ENCODE results near the gene ZNF655. TPM values are rescaled to one million over a fixed set of nuclear protein-coding genes. Genes with fewer than 3 reads are reported as not detected.
A peak's percentile ranks its signal among the peaks of the same experiment; 100 is the strongest.

Gene ZNF655
- polyA plus RNA-seq (2011; rRNA removed) (47.2 and 56.4 TPM in 2 replicates), polyA minus RNA-seq (2011; rRNA and poly(A)+ RNA removed) (50.5 and 52.5 TPM in 2 replicates)

- DNase-seq (ENCODE audit: low read depth): no peak
- CTCF ChIA-PET: interaction anchor here (1.1 kb wide), 1 partner anchor 58 kb away, joined by 4 read pairs; the partner anchor contains the start of gene ZSCAN25
- POLR2A ChIA-PET: interaction anchor here (0.6 to 0.9 kb wide), 2 partner anchors 18 to 54 kb away, joined by 4 to 5 read pairs; partner anchors contain the start of gene ZKSCAN5
Measured at GRCh38 chr7:99558306-99559174, at the start of gene ZNF655. TSS of gene ZNF655 (plus strand) at chr7:99558642. CDS start at chr7:99560560, 1,918 bp downstream.

GRCh38 chr7:99514050-99514449, 44.4 kb upstream of the ZNF655 start:
- ChIA-PET POLR2A (no interaction called here), CTCF (no interaction called here)
- Histone ChIP-seq H3K4me3 (ENCODE audit: low read depth, low read length) (no peak overlapping the region), H3K27me3 (ENCODE audit: control insufficient read depth, insufficient read depth, low read length) (no peaks in the 10 kb centered on the region), H3K36me3 (ENCODE audit: control insufficient read depth, insufficient read depth, low read length) (peaks cover 13% of the 10 kb centered on the region)
- no peak for TF ChIP-seq CTCF (IDR thresholded peaks at IDR 0.05; ENCODE audit: insufficient read depth, low read depth, low read length)
- DNase-seq (ENCODE audit: low read depth): no peak

More at GRCh38 chr7:99558306-99559174, at the start of gene ZNF655:
- Histone ChIP-seq H3K36me3 (ENCODE audit: control insufficient read depth, insufficient read depth, low read length) (peaks cover 17% of the 10 kb centered on the region), H3K4me3 (ENCODE audit: low read depth, low read length) (peak within 1 kb of the TSS; percentile 95), H3K27me3 (ENCODE audit: control insufficient read depth, insufficient read depth, low read length) (no peaks in the 10 kb centered on the region)
- TF ChIP-seq CTCF (IDR thresholded peaks at IDR 0.05; ENCODE audit: insufficient read depth, low read depth, low read length): no peak

- ChIA-PET CTCF (interaction anchor here (0.7 to 1.4 kb wide), 2 partner anchors 12 to 1141 kb away, joined by 3 to 5 read pairs; no protein-coding TSS in a partner anchor), POLR2A (no interaction called here)
- TF ChIP-seq CTCF (IDR thresholded peaks at IDR 0.05; ENCODE audit: insufficient read depth, low read depth, low read length): no peak
- Histone ChIP-seq H3K4me3 (ENCODE audit: low read depth, low read length) (no peak overlapping the region), H3K27me3 (ENCODE audit: control insufficient read depth, insufficient read depth, low read length) (no peaks in the 10 kb centered on the region), H3K36me3 (ENCODE audit: control insufficient read depth, insufficient read depth, low read length) (peaks cover 16% of the 10 kb centered on the region)
- no peak for DNase-seq (ENCODE audit: low read depth)
Measured at GRCh38 chr7:99521399-99521798, 37.0 kb upstream of the ZNF655 start.

- DNase-seq (ENCODE audit: low read depth): no peak
- ChIA-PET CTCF (interaction anchor here (0.7 to 1.2 kb wide), 5 partner anchors 9 to 389 kb away, joined by 3 to 6 read pairs (median 3); no protein-coding TSS in a partner anchor), POLR2A (no interaction called here)
- Histone ChIP-seq H3K4me3 (ENCODE audit: low read depth, low read length) (no peak overlapping the region), H3K36me3 (ENCODE audit: control insufficient read depth, insufficient read depth, low read length) (peaks cover 15% of the 10 kb centered on the region), H3K27me3 (ENCODE audit: control insufficient read depth, insufficient read depth, low read length) (no peaks in the 10 kb centered on the region)
- peak; percentile 23; the same call in 1 of the 2 replicates for TF ChIP-seq CTCF (IDR thresholded peaks at IDR 0.05; ENCODE audit: insufficient read depth, low read depth, low read length)
Measured at GRCh38 chr7:99525713-99526440, 32.6 kb upstream of the ZNF655 start.

- peaks cover 18% of the 10 kb centered on the region for H3K36me3 ChIP-seq (ENCODE audit: control insufficient read depth, insufficient read depth, low read length)
- TF ChIP-seq CTCF (IDR thresholded peaks at IDR 0.05; ENCODE audit: insufficient read depth, low read depth, low read length): no peak
- H3K4me3 ChIP-seq (ENCODE audit: low read depth, low read length): no peak overlapping the region
- no peak for DNase-seq (ENCODE audit: low read depth)
- CTCF ChIA-PET: no interaction called here
- H3K27me3 ChIP-seq (ENCODE audit: control insufficient read depth, insufficient read depth, low read length): no peaks in the 10 kb centered on the region
- POLR2A ChIA-PET: no interaction called here
Measured at GRCh38 chr7:99531354-99531765, 27.1 kb upstream of the ZNF655 start.

Measured in BJ (cell line).